Neural cell (in vitro differentiated cells): Measurements from ENCODE around the gene RAPGEF4. TPM values are rescaled to one million over a fixed set of nuclear protein-coding genes. Genes with fewer than 3 reads are reported as not detected.

ENCODE experiments used
- H2AFZ ChIP-seq: fragments of 200-600, 300-800 bp; sonication (generic), shearing (Covaris generic); 2 replicates; pipeline ENCODE4 v1.6.0; 2014; ENCODE audit warnings: low read depth, mild to moderate bottlenecking, antibody characterized with exemption, low read length, moderate library complexity
- H3F3A ChIP-seq: fragments of 200-600 bp; shearing (Covaris generic); 2 replicates; pipeline ENCODE4 v1.6.1; 2016; ENCODE audit warnings: mild to moderate bottlenecking, moderate library complexity, mixed read lengths, antibody characterized with exemption, low read length; ENCODE audit not compliant: insufficient read depth, poor library complexity, severe bottlenecking
- H3K27ac ChIP-seq: fragments of 200-600, 300-800 bp; sonication (generic), shearing (Covaris generic); 2 replicates; pipeline ENCODE4 v1.5.1; 2014; ENCODE audit warnings: mild to moderate bottlenecking, low read length, moderate library complexity
- H3K27me3 ChIP-seq: fragments of 300-800, 200-600 bp; sonication (generic), shearing (Covaris generic); 2 replicates; pipeline ENCODE4 v1.6.0; 2014; ENCODE audit warnings: mild to moderate bottlenecking, low read depth, low read length, moderate library complexity; ENCODE audit not compliant: insufficient read depth
- H3K36me3 ChIP-seq: fragments of 300-800, 200-600 bp; sonication (generic), shearing (Covaris generic); 2 replicates; pipeline ENCODE4 v1.5.1; 2014; ENCODE audit warnings: mild to moderate bottlenecking, antibody characterized with exemption, low read length, moderate library complexity; ENCODE audit not compliant: insufficient read depth
- H3K4me2 ChIP-seq: fragments of 300-800, 200-600 bp; sonication (generic), shearing (Covaris generic); 2 replicates; pipeline ENCODE4 v1.6.0; 2014; ENCODE audit warnings: mild to moderate bottlenecking, low read length
- H3K4me3 ChIP-seq: fragments of 300-800, 200-600 bp; sonication (generic), shearing (Covaris generic); 2 replicates; pipeline ENCODE4 v1.5.1; 2014; ENCODE audit warnings: mild to moderate bottlenecking, low read length, moderate library complexity
- H3K79me2 ChIP-seq: fragments of 200-600 bp; shearing (Covaris generic); replicated peaks from 2 replicates; pipeline ENCODE4 v1.6.0; 2014; ENCODE audit warnings: mild to moderate bottlenecking, low read length, moderate library complexity; ENCODE audit not compliant: insufficient read depth
- H3K9ac ChIP-seq: fragments of 300-800, 200-600 bp; sonication (generic), shearing (Covaris generic); 2 replicates; pipeline ENCODE4 v1.6.1; 2016; ENCODE audit warnings: mild to moderate bottlenecking, low read length, mixed read lengths
- H3K9me2 ChIP-seq: fragments of 200-600 bp; shearing (Covaris generic); 2 replicates; pipeline ENCODE4 v1.6.1; 2016; ENCODE audit warnings: mild to moderate bottlenecking, low read length, mixed read lengths; ENCODE audit not compliant: insufficient read depth
- H3K9me3 ChIP-seq: fragments of 200-600, 300-800 bp; sonication (generic), shearing (Covaris generic); 2 replicates; pipeline ENCODE4 v1.6.1; 2016; ENCODE audit warnings: mild to moderate bottlenecking, mixed run types, low read length, moderate library complexity, mixed read lengths
- H4K20me1 ChIP-seq: fragments of 200-600 bp; shearing (Covaris generic); 2 replicates; pipeline ENCODE4 v1.6.1; 2016; ENCODE audit warnings: mild to moderate bottlenecking, mixed run types; ENCODE audit not compliant: insufficient read depth
- EP300 ChIP-seq: fragments of 450-650 bp; conservative IDR thresholded peaks from 2 replicates; pipeline ENCODE4 v1.6.1; 2014; ENCODE audit warnings: antibody characterized with exemption, mild to moderate bottlenecking, moderate library complexity; ENCODE audit not compliant: poor library complexity, severe bottlenecking
- EZH2 ChIP-seq: fragments of 200-600, 300-800 bp; shearing (Covaris generic), sonication (generic); IDR thresholded peaks from 2 replicates; pipeline ENCODE4 v1.6.1; 2014; ENCODE audit warnings: antibody characterized with exemption, low read length, borderline replicate concordance, mild to moderate bottlenecking; ENCODE audit not compliant: insufficient read depth, poor library complexity, severe bottlenecking
- MXI1 ChIP-seq: fragments of 450-650 bp; conservative IDR thresholded peaks from 2 replicates; pipeline ENCODE4 v1.6.1; 2014; ENCODE audit warnings: antibody characterized with exemption, mild to moderate bottlenecking; ENCODE audit not compliant: poor library complexity, severe bottlenecking
- POLR2AphosphoS5 ChIP-seq: IDR thresholded peaks from 2 replicates; pipeline ENCODE4 v1.6.1; 2012
- RAD21 ChIP-seq: fragments of 450-650 bp; conservative IDR thresholded peaks from 2 replicates; pipeline ENCODE4 v1.6.1; 2014; ENCODE audit warnings: antibody characterized with exemption, mild to moderate bottlenecking, moderate library complexity
- REST ChIP-seq: IDR thresholded peaks from 2 replicates; pipeline ENCODE4 v1.6.1; 2012; ENCODE audit warnings: borderline replicate concordance
- SMC3 ChIP-seq: fragments of 450-650 bp; conservative IDR thresholded peaks from 2 replicates; pipeline ENCODE4 v1.6.1; 2014; ENCODE audit warnings: antibody characterized with exemption, mild to moderate bottlenecking, moderate library complexity; ENCODE audit not compliant: poor library complexity
- TAF1 ChIP-seq: IDR thresholded peaks from 2 replicates; pipeline ENCODE4 v1.6.1; 2012; ENCODE audit warnings: low read depth
- polyA plus RNA-seq: library from polyadenylated mRNA; depleted of rRNA; stranded (reverse); fragments of >200 nt; gene quantifications from 2 replicates; pipeline ENCODE4 v1.2.3, GENCODE V29; 2014
- TF ChIP-seq, protein P1 (sequence below): fragments of 450-650 bp; IDR thresholded peaks from 2 replicates; pipeline ENCODE4 v1.5.1; 2014; ENCODE audit warnings: antibody characterized with exemption, mild to moderate bottlenecking, moderate library complexity; ENCODE audit not compliant: poor library complexity, severe bottlenecking

Gene RAPGEF4
- polyA plus RNA-seq, 1 donor from 2014 or later, result 10.4 TPM

- no peak overlapping the region for H3K4me3 ChIP-seq
Measured at GRCh38 chr2:172968061-172968469, 232.4 kb downstream of the RAPGEF4 start.

GRCh38 chr2:172969166-172969565, 233.5 kb downstream of the RAPGEF4 start:
- no peaks in the 10 kb centered on the region for H3K27me3 ChIP-seq
- no peak overlapping the region for H3K9ac ChIP-seq
- H3K4me3 ChIP-seq, result no peak overlapping the region
- no peaks in the 10 kb centered on the region for H4K20me1 ChIP-seq
- H3K9me2 ChIP-seq, result no peaks in the 10 kb centered on the region
- no peaks in the 10 kb centered on the region for H3K79me2 ChIP-seq
- H2AFZ ChIP-seq, result no peak overlapping the region
- no peaks in the 10 kb centered on the region for H3K36me3 ChIP-seq
- no peak overlapping the region for H3K4me2 ChIP-seq
- H3F3A ChIP-seq, result no peaks in the 10 kb centered on the region
- no peaks in the 10 kb centered on the region for H3K9me3 ChIP-seq
- no peak overlapping the region for H3K27ac ChIP-seq
- TF ChIP-seq MXI1, result no peak
- TF ChIP-seq, protein P1, sequence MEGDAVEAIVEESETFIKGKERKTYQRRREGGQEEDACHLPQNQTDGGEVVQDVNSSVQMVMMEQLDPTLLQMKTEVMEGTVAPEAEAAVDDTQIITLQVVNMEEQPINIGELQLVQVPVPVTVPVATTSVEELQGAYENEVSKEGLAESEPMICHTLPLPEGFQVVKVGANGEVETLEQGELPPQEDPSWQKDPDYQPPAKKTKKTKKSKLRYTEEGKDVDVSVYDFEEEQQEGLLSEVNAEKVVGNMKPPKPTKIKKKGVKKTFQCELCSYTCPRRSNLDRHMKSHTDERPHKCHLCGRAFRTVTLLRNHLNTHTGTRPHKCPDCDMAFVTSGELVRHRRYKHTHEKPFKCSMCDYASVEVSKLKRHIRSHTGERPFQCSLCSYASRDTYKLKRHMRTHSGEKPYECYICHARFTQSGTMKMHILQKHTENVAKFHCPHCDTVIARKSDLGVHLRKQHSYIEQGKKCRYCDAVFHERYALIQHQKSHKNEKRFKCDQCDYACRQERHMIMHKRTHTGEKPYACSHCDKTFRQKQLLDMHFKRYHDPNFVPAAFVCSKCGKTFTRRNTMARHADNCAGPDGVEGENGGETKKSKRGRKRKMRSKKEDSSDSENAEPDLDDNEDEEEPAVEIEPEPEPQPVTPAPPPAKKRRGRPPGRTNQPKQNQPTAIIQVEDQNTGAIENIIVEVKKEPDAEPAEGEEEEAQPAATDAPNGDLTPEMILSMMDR, result no peak
- no peak for TF ChIP-seq POLR2AphosphoS5
- no peak for TF ChIP-seq RAD21
- no peak for TF ChIP-seq TAF1
- TF ChIP-seq REST, result no peak
- no peak for TF ChIP-seq SMC3
- TF ChIP-seq EZH2, result no peak

More at GRCh38 chr2:172968061-172968469, 232.4 kb downstream of the RAPGEF4 start:
- no peaks in the 10 kb centered on the region for H3F3A ChIP-seq
- no peak overlapping the region for H3K4me2 ChIP-seq
- H2AFZ ChIP-seq, result no peak overlapping the region
- H3K36me3 ChIP-seq, result no peaks in the 10 kb centered on the region
- H3K9me2 ChIP-seq, result no peaks in the 10 kb centered on the region
- H3K9me3 ChIP-seq, result no peaks in the 10 kb centered on the region
- no peaks in the 10 kb centered on the region for H3K79me2 ChIP-seq
- no peak overlapping the region for H3K9ac ChIP-seq
- H3K27ac ChIP-seq, result no peak overlapping the region
- no peak for TF ChIP-seq EZH2
- no peak for TF ChIP-seq POLR2AphosphoS5
- TF ChIP-seq MXI1, result no peak
- TF ChIP-seq EP300, result no peak
- no peak for TF ChIP-seq SMC3
- TF ChIP-seq REST, result no peak
- TF ChIP-seq, protein P1, result no peak
- no peak for TF ChIP-seq TAF1
- no peak for TF ChIP-seq RAD21
- H4K20me1 ChIP-seq, result no peaks in the 10 kb centered on the region
- H3K27me3 ChIP-seq, result no peaks in the 10 kb centered on the region
